Mesendoderm (in vitro differentiated cells): ENCODE data around the gene KIAA0586.
"Not testable (repeated sequence)": the region's sequence is repeated elsewhere in the genome, so short reads cannot be mapped to it uniquely, and the experiment has no call there.

Source experiments
- DNase-seq: peaks from one replicate; pipeline ENCODE4 v3.0.0; 2013
- H2AK5ac ChIP-seq: 2 replicates; pipeline ENCODE4 v1.6.1; 2013; ENCODE audit warnings: low read length, inconsistent platforms
- H2BK120ac ChIP-seq: 2 replicates; pipeline ENCODE4 v1.6.1; 2013; ENCODE audit warnings: low read depth, mild to moderate bottlenecking, low read length, moderate library complexity, mixed read lengths
- H2BK15ac ChIP-seq: replicated peaks from 2 replicates; pipeline ENCODE4 v1.6.1; 2013; ENCODE audit warnings: low read depth, mild to moderate bottlenecking, moderate library complexity
- H2BK5ac ChIP-seq: 2 replicates; pipeline ENCODE4 v1.6.1; 2013; ENCODE audit warnings: low read length, inconsistent platforms
- H3K18ac ChIP-seq: 2 replicates; pipeline ENCODE4 v1.6.1; 2013; ENCODE audit warnings: mild to moderate bottlenecking, low read length, mixed read lengths
- H3K23ac ChIP-seq: one replicate; pipeline ENCODE4 v1.6.1; 2013; ENCODE audit warnings: low read length
- H3K27ac ChIP-seq: 2 replicates; pipeline ENCODE4 v1.5.1; 2013; ENCODE audit warnings: low read depth, mild to moderate bottlenecking, inconsistent platforms, low read length, moderate library complexity
- H3K27me3 ChIP-seq: 2 replicates; pipeline ENCODE4 v1.6.1; 2013; ENCODE audit warnings: low read length, control low read depth, mild to moderate bottlenecking, inconsistent platforms; ENCODE audit not compliant: insufficient read depth, poor library complexity
- H3K36me3 ChIP-seq: 2 replicates; pipeline ENCODE4 v1.6.1; 2013; ENCODE audit warnings: low read length, inconsistent platforms; ENCODE audit not compliant: control insufficient read depth, insufficient read depth
- H3K4ac ChIP-seq: one replicate; pipeline ENCODE4 v1.6.1; 2013; ENCODE audit warnings: low read depth, mild to moderate bottlenecking, low read length, moderate library complexity
- H3K4me1 ChIP-seq: 2 replicates; pipeline ENCODE4 v1.6.1; 2013; ENCODE audit warnings: low read depth, low read length, inconsistent platforms; ENCODE audit not compliant: control insufficient read depth
- H3K4me2 ChIP-seq: 2 replicates; pipeline ENCODE4 v1.6.1; 2013; ENCODE audit warnings: low read length
- H3K4me3 ChIP-seq: 2 replicates; pipeline ENCODE4 v1.5.1; 2013; ENCODE audit warnings: mild to moderate bottlenecking, low read length
- H3K56ac ChIP-seq: one replicate; pipeline ENCODE4 v1.6.1; 2013; ENCODE audit warnings: low read length
- H3K79me1 ChIP-seq: 2 replicates; pipeline ENCODE4 v1.6.1; 2013; ENCODE audit warnings: low read length, inconsistent platforms
- H3K79me2 ChIP-seq: 2 replicates; pipeline ENCODE4 v1.6.1; 2013; ENCODE audit warnings: mild to moderate bottlenecking, low read length; ENCODE audit not compliant: control insufficient read depth, insufficient read depth
- H3K9ac ChIP-seq: 2 replicates; pipeline ENCODE4 v1.6.1; 2013; ENCODE audit warnings: low read length, inconsistent platforms
- H4K5ac ChIP-seq: one replicate; pipeline ENCODE4 v1.6.1; 2013; ENCODE audit warnings: low read length
- H4K8ac ChIP-seq: one replicate; pipeline ENCODE4 v1.6.1; 2013; ENCODE audit warnings: low read depth, mild to moderate bottlenecking, control low read depth, low read length, moderate library complexity
- WGBS: extraction: QIAGEN DNeasy Blood & Tissue Kit; methylation state at CpG from one replicate; pipeline ENCODE4 v1.1.7; 2013; ENCODE audit warnings: low lambda C conversion rate, missing lambda C conversion rate; ENCODE audit not compliant: insufficient coverage; ENCODE audit errors: extremely low coverage; 5-methylcytosine and 5-hydroxymethylcytosine counted together

Gene KIAA0586

DNA sequence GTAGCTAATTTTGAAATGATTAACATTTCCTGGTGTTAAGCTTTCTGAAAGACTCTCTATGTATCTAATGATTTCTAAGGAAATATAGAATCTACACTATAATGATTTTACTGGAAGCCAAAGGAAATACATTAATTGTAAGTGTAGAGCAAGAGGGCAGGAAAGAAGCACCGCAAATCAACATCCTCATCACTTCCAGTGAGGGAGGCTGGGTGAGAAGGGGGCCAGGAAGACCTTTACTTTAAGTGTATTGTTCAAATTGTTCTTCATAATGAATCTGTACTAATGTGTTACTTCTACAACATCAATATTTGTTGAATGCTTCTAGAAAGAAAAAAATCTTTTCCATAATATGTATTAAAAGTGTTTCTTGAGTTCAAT lies 144.9 kb downstream of the KIAA0586 start:
- no peak overlapping the region for H4K5ac ChIP-seq
- no peak overlapping the region for H2BK120ac ChIP-seq
- H2BK5ac ChIP-seq: no peak overlapping the region
- H3K27ac ChIP-seq: no peak overlapping the region
- H3K36me3 ChIP-seq: no peaks in the 10 kb centered on the region
- H2AK5ac ChIP-seq: no peak overlapping the region
- no peak overlapping the region for H3K18ac ChIP-seq
- no peak overlapping the region for H3K23ac ChIP-seq
- no CpG with 5 or more reads among the region's 1 CpG for WGBS
- no peaks in the 10 kb centered on the region for H3K79me2 ChIP-seq
- H3K27me3 ChIP-seq: no peaks in the 10 kb centered on the region
- no peak overlapping the region for H4K8ac ChIP-seq
- no peak overlapping the region for H3K56ac ChIP-seq
- H3K4ac ChIP-seq: no peak overlapping the region
- no peak overlapping the region for H3K4me2 ChIP-seq
- H2BK15ac ChIP-seq: no peak overlapping the region
- no peaks in the 10 kb centered on the region for H3K4me1 ChIP-seq
- no peak overlapping the region for H3K4me3 ChIP-seq
- no peak for DNase-seq
- no peaks in the 10 kb centered on the region for H3K79me1 ChIP-seq
- no peak overlapping the region for H3K9ac ChIP-seq

DNA sequence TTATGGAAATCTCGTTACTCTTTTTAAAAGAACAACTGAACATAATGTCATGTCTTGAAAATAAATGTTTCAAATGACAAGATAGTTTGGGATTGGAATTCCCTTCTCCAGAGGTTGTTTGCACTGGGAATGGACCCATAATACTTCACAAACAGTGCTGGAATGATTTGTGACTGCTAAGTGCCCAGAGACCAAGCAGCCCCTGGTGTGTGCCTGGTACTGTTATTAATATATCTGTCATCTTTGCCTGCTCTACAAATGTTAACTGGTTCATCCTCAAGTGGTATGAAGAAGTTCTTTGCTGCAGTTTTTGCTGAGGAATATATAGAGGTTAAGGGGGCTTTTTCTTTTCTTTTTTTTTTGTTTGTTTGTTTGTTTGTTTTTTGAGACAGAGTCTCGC lies 145.3 kb downstream of the KIAA0586 start:
- H3K4me1 ChIP-seq: no peaks in the 10 kb centered on the region
- H2BK15ac ChIP-seq: no peak overlapping the region
- no CpG with 5 or more reads among the region's 2 CpGs for WGBS
- no peak overlapping the region for H3K18ac ChIP-seq
- H3K27ac ChIP-seq: no peak overlapping the region
- no peak overlapping the region for H4K8ac ChIP-seq
- H3K4me2 ChIP-seq: no peak overlapping the region
- H3K79me2 ChIP-seq: no peaks in the 10 kb centered on the region
- no peak overlapping the region for H2AK5ac ChIP-seq
- no peak overlapping the region for H3K23ac ChIP-seq
- H3K36me3 ChIP-seq: no peaks in the 10 kb centered on the region
- no peak overlapping the region for H2BK5ac ChIP-seq
- no peak overlapping the region for H2BK120ac ChIP-seq
- H3K79me1 ChIP-seq: no peaks in the 10 kb centered on the region
- H3K56ac ChIP-seq: no peak overlapping the region
- H3K27me3 ChIP-seq: no peaks in the 10 kb centered on the region
- no peak overlapping the region for H3K9ac ChIP-seq
- H3K4me3 ChIP-seq: no peak overlapping the region
- no peak overlapping the region for H3K4ac ChIP-seq
- no peak for DNase-seq
- no peak overlapping the region for H4K5ac ChIP-seq

DNA sequence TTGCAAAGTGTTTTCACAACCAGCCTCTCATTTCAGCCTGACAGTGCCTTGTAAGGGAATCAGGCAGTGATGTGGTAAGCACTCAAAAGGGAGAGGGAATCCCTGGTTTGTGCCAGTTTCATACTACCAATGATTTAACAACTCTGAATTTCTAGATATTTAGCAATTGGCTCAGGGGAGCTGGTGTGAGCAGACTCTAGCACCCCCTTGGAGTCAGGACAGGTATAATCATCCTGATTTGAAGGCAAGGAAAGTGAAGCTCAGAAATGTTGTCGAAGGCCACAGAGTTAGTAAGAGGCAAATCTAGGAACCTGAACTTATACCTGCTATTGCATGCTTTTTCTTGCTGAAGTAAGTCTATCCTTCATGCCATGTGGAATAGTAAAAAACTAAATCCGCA lies 147.1 kb downstream of the KIAA0586 start:
- H3K79me1 ChIP-seq: no peaks in the 10 kb centered on the region
- H3K56ac ChIP-seq: no peak overlapping the region
- H3K4me3 ChIP-seq: no peak overlapping the region
- no peak overlapping the region for H3K23ac ChIP-seq
- H3K4ac ChIP-seq: no peak overlapping the region
- no peaks in the 10 kb centered on the region for H3K27me3 ChIP-seq
- no peak overlapping the region for H2BK120ac ChIP-seq
- no peak overlapping the region for H3K18ac ChIP-seq
- no CpG with 5 or more reads among the region's 2 CpGs for WGBS
- no peak overlapping the region for H3K9ac ChIP-seq
- H3K27ac ChIP-seq: no peak overlapping the region
- H3K4me1 ChIP-seq: no peaks in the 10 kb centered on the region
- no peak overlapping the region for H2BK5ac ChIP-seq
- no peak overlapping the region for H4K8ac ChIP-seq
- H3K4me2 ChIP-seq: no peak overlapping the region
- H3K79me2 ChIP-seq: no peaks in the 10 kb centered on the region
- H3K36me3 ChIP-seq: no peaks in the 10 kb centered on the region
- no peak overlapping the region for H2AK5ac ChIP-seq
- no peak overlapping the region for H4K5ac ChIP-seq
- H2BK15ac ChIP-seq: no peak overlapping the region
- peak; percentile 35 for DNase-seq

DNA sequence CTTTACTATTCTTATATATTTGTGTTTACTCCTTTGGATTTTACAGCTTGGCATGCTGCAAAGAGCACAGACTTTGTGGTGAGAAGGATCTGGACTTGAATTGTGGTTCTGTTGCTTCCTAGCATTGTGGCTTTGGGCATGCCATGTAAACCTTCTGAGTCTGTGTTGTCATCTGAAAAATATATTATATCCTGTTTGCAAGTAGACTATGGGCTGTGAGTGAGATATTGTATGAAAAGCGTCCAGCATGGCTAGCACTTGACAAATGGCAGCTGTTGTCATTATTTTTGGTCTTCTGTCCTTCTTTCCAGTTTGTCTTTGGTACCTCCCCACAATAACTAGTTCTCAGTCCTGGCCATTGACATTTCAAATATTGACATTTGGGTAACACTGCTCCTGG lies 148.4 kb downstream of the KIAA0586 start:
- no peak overlapping the region for H3K4me2 ChIP-seq
- H3K18ac ChIP-seq: no peak overlapping the region
- H3K4ac ChIP-seq: no peak overlapping the region
- no peaks in the 10 kb centered on the region for H3K27me3 ChIP-seq
- H3K4me1 ChIP-seq: no peaks in the 10 kb centered on the region
- no peaks in the 10 kb centered on the region for H3K79me2 ChIP-seq
- H2AK5ac ChIP-seq: no peak overlapping the region
- H4K5ac ChIP-seq: no peak overlapping the region
- no peak overlapping the region for H2BK15ac ChIP-seq
- H3K27ac ChIP-seq: no peak overlapping the region
- no peak overlapping the region for H3K4me3 ChIP-seq
- no peak overlapping the region for H3K56ac ChIP-seq
- no peak overlapping the region for H2BK5ac ChIP-seq
- H3K9ac ChIP-seq: no peak overlapping the region
- H2BK120ac ChIP-seq: no peak overlapping the region
- H3K23ac ChIP-seq: no peak overlapping the region
- WGBS: no CpG with 5 or more reads among the region's 1 CpG
- no peaks in the 10 kb centered on the region for H3K36me3 ChIP-seq
- no peak for DNase-seq
- no peak overlapping the region for H4K8ac ChIP-seq
- H3K79me1 ChIP-seq: no peaks in the 10 kb centered on the region

DNA sequence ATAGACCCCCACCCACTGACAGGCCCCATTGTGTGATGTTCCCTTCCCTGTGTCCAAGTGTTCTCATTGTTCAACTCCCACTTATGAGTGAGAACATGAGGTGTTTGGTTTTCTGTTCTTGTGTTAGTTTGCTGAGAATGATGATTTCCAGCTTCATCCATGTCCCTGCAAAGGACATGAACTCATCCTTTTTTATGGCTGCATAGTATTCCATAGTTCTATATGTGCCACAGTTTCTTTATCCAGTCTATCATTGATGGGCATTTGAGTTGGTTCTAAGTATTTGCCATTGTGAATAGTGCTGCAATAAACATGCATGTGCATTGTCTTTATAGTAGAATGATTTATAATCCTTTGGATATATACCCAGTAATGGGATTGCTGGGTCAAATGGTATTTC lies 152.5 kb downstream of the KIAA0586 start:
- not testable (repeated sequence) for H3K36me3 ChIP-seq

DNA sequence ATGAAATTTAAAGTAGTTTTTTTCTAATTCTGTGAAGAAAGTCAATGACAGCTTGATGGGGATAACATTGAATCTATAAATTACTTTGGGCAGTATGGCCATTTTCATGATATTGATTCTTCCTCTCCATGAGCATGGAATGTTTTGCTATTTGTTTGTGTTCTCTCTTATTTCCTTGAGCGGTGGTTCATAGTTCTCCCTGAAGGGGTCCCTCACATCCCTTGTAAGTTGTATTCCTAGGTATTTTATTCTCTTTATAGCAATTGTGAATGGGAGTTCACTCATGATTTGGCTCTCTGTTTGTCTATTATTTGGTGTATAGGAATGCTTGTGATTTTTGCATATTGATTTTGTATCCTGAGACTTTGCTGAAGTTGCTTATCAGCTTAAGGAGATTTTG lies 153.9 kb downstream of the KIAA0586 start:
- not testable (repeated sequence) for H3K4me3 ChIP-seq, H3K27ac ChIP-seq, H3K23ac ChIP-seq, H3K79me2 ChIP-seq, H3K18ac ChIP-seq, H2AK5ac ChIP-seq, H4K5ac ChIP-seq, H3K36me3 ChIP-seq, H2BK15ac ChIP-seq, H2BK5ac ChIP-seq, H3K4ac ChIP-seq, H3K79me1 ChIP-seq, H4K8ac ChIP-seq, H2BK120ac ChIP-seq, H3K27me3 ChIP-seq, H3K56ac ChIP-seq, DNase-seq, H3K9ac ChIP-seq, H3K4me2 ChIP-seq, H3K4me1 ChIP-seq
- no CpG with 5 or more reads among the region's 1 CpG for WGBS

More for the DNA sequence above, 152.5 kb downstream of the KIAA0586 start:
- not testable (repeated sequence) for H2BK15ac ChIP-seq, H2BK5ac ChIP-seq, H3K18ac ChIP-seq, DNase-seq, H3K9ac ChIP-seq, H4K8ac ChIP-seq, H3K79me1 ChIP-seq, H3K56ac ChIP-seq, H3K79me2 ChIP-seq, H3K23ac ChIP-seq, H3K27ac ChIP-seq, H2BK120ac ChIP-seq, H3K4ac ChIP-seq, H2AK5ac ChIP-seq, H3K4me1 ChIP-seq, H3K4me2 ChIP-seq, H3K27me3 ChIP-seq, H4K5ac ChIP-seq, H3K4me3 ChIP-seq
